ENCODE data around the gene PTPRCAP.
"Not testable (repeated sequence)": the region's sequence is repeated elsewhere in the genome, so short reads cannot be mapped to it uniquely, and the experiment has no call there.

The PTPRCAP gene

DNA sequence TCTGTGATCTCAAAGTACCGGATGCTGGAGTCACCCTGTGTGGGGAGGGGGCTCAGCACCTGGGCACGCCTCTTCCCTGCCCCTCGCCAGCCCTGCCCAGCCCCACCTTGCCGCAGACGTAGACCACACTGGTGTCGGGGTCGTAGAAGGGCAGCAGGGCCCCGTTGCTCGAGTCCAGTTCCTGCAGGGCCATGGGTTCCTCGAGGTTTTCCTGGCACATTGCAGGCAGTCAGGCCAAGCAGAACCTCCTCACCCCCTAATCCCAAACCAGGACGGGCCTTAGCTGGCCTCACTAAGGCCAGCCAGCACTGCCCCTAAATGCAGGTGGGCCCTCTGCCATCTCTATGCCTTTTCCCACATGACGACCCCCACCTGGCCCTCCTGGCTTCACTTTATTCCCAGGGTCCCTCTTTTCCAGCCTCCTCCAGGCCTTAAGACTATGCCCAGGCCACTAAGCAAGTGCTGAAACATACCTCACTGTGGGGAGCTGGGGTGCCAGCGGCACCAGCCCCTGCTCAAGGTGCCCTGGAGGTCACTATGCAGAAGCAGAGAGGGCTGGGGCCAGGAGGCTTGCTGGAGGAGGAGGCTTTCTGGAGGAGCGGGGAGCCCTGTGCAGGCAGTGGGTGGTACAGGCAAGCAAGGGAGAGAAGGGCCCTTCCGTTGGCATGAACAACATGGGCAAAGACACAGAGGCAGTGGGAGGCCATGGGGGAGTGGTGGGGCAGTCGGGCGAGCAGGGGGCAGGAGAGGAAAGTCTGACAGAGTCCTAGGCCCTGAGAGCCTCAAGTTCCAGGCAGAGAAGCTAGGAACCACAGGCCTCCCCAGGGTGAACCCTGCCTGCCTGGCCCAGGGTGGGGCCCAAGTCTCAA, 3.0 kb upstream of the PTPRCAP start:
- DNase-seq = no peak

DNA sequence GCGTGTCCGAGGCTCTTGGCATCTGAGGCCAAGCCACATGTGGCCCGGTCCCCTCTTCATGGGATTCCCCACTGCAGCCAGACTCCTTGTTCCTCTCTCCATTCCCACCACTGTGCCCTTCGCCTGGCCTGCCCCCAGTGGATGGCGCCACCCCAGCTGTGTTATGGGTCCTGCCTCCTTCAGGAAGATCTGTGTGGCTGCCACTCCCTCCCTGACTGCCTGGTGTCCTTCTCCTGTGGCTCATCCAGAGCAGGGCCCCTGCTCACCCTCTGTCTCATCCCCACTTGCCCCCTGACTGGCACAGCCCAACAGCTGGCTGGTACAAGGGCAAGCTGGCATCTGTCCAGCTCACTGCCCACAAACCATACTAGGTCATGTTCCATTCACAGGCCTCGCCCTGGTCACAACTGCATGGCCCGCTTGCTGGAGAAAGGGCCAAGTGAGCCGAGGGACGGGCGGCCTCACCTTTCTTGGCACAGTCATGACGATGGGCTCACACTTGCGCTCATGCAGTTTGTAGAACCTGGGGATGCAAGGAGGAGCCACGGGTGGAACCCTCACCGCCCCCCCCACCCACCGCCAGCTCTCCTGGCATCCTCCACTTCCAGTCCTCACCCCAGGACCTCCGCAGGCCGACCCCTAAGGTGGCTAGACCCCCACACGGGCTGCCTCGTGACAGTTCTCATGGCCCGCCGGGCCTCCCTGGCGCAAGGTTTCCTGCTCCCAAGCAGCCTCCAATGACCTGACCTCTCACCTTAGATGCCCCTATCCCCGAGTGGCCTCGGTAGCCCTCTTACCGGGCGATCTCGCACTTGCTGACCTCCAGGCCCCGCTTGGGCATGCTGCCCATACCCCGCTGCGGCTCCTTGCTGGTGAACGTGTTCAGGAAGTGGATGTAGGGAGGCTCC, 2.1 kb upstream of the PTPRCAP start:
- DNase-seq = no peak

DNA sequence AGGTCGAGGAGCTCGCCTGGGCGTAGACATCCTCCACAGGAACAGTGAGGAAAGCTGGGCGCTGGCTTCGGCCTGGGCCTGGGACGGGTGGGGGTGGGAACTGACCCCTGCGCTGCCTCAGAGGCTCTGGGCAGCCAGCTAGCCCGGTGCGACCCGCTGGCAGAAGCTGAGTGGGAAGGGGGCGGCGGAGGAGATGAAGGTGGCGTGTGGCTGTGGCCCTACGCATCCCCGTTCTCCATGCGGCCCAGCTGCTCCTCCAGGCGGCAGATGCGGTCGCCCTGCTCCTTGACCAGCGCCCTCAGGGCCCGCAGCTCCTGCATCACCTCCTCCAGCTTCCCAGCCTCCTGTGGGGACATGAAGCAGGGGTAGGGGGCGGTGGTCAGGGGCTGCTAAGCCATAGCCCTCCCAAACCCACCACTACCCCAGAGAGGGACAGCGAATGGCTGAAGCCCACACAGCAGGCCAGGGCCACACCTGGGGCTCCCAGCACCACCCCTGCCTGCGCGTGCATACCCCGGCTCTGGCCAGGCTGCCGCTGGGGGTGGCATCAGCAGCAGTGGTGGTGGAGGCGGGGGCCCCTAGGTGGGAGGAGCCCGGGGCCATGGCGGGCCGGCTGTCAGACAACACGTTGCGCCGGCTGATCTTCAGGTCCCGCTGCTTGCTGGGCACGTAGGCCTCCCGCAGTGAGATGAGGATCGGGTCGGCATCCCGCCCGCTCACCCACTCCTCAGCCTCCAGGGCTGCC, 848 bp upstream of the PTPRCAP start:
- peak; percentile 78 for DNase-seq

DNA sequence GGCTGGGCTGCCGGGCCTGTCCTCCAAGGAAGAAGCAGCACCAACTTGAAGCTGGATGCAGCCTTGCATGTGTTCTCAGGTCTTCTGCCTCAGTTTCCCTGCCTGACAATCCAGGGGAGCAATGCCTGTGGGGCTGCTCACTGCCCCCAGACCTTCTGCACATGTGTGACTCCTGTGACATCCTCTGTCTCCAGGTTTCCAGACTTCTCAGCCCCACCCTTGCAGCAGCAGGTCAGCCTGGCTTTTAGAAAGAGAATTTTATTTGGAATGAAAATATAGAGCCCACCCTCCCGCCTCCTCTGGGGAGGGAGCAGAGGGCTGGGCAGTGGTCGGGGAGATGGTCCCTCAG, 301 bp upstream of the PTPRCAP start:
- no peak for DNase-seq

GRCh38 chr11:67436459-67437081, 912 bp downstream of the PTPRCAP start:
- peak; percentile 60 for DNase-seq

DNA sequence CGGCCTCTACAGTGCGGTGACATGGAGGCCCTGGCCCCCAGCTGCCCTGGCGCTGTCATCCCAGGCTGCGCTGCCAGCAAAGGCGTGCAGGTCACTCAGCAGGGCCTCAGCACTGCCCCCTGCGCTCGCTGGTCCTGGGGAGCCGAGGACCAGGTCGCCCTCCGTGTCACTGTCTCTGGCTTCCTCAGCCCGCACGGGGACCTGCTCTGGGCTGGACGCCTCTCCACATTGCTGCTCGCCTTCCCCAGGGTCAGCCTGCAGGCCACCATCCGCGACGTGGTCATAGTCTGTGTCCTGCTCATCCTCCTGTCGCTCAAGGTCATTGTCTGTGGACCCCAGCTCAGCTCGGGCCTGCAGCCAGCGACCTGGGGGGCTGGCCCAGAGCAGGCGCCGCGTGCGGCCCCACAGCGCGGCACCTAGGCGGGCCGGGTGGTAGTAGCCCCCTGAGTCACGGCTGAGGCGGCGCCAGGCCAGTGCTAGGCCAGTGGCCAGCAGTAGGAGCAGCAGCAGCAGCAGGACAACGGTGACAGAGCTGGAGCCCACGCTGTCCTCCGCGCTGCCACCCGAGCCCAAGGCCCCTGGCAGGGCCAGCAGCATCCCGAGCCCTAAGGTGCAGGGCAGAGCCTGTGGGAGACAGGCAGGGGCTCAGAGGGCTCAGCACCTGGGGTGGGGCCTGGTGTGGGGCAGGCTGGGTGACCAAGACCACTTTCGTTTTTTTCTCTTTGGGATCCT, 1.6 kb downstream of the PTPRCAP start:
- no peak for DNase-seq

GRCh38 chr11:67435031-67435726, 2.3 kb downstream of the PTPRCAP start:
- no peak for DNase-seq

DNA sequence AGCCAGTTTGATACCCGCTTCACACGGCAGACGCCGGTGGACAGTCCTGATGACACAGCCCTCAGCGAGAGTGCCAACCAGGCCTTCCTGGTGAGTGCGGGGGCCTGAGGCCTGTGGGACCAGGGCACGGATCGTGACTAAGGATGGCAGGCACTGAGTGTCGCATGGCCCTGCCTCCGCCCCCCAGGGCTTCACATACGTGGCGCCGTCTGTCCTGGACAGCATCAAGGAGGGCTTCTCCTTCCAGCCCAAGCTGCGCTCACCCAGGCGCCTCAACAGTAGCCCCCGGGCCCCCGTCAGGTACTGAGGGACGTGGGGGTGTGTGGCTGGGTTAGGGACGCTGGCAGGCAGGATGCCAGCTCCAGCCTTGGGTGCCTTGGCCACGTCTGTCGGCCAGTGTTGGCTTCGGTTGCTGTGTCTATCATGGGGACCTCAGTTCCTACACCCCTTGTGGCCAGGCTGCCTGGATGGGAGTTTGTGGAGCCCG, 3.0 kb downstream of the PTPRCAP start:
- DNase-seq = no peak

DNA sequence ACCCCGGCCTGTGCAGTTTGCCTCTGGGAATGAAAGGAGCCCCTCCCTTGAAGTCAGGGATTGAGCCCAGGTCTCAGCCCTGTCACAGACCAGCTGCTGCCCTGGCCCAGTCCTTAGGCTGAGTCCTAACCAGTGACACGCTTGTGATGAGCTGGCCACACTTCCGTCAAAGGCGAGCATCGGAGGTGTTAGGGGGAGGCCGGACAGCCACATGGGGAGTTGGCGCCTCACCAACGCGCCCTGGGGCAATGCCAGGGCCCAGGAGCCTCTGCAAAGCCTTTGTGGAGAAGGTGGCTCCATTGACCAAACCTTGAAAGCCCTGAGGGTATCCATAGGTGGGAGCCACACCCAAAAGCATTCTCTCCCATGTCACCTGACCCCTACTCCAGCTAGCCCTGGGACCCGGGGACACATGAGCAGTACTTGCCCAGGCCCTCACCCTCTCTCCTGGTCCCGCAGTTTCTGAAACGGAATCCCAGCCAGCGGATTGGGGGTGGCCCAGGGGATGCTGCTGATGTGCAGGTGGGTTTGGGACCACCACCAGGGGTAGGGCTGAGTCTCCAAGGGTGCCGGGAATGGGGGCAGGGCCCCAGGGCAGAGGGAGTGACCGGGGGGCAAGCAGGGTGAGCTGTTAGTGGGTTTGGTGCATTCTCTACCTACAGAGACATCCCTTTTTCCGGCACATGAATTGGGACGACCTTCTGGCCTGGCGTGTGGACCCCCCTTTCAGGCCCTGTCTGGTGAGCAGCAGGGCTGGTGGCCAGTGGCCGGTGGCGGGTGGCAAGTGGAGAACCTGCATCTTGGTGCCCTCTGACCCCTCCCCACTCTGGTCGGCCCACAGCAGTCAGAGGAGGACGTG, 3.7 kb downstream of the PTPRCAP start:
- DNase-seq = no peak

DNA sequence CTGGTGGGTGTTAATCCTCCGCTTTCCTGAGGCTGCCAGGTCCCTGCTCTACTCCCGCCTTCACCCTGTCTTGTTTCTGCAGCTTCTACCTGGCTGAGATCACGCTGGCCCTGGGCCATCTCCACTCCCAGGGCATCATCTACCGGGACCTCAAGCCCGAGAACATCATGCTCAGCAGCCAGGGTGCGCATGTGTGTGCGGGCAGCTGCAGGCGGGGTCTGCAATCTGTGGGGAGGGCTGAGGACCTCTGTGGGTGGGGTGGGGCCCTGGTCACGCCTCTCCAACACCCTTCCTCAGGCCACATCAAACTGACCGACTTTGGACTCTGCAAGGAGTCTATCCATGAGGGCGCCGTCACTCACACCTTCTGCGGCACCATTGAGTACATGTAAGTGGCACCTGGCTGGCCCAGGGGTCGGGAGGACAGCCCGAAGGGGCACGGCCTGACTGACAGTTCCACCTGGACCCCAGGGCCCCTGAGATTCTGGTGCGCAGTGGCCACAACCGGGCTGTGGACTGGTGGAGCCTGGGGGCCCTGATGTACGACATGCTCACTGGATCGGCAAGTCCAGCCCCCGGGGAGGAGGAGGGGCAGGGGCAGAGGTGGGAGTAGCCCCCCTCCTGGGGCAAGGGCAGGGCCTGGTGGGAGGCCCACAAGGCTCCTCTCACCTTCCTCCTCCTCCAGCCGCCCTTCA, 4.7 kb downstream of the PTPRCAP start:
- DNase-seq = no peak

DNA sequence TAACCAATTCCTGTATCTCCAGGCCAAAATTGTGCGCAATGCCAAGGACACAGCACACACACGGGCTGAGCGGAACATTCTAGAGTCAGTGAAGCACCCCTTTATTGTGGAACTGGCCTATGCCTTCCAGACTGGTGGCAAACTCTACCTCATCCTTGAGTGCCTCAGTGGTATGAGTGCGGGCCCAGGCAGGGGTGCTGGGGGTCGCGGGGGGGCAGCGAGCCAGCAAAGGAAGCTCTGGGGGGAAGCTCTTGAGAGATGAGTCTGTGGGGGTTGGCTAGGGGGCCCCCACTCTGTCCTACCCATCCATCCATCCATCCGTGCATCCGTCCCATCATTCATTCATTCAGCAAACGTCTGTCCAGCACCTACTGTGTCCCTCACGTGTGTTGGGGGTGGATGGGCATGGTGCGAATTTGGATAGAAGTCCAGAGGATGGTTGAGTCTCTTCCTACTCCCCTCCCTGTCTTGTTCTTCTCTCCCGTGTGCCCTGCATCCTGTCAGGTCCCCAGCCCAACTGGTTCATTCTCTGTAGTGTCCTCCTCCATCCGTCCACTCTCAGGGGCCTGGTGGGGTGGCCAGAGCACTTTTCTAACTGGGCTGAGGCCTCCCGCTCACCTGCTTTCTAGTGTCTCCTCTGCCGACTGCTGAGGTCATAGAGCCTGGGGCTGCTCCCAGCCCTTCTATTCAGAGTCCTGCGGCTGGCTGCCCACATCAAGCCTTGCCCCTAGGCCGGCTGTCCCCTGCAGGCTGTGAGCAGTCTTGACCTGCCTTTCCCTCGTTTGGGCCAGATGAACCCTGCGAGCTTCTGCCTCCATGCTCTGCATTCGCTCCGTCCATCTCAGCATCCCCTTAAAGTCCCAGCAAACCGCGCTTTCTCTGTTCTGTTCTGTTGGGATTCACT, 5.9 kb downstream of the PTPRCAP start:
- DNase-seq = no peak

DNA sequence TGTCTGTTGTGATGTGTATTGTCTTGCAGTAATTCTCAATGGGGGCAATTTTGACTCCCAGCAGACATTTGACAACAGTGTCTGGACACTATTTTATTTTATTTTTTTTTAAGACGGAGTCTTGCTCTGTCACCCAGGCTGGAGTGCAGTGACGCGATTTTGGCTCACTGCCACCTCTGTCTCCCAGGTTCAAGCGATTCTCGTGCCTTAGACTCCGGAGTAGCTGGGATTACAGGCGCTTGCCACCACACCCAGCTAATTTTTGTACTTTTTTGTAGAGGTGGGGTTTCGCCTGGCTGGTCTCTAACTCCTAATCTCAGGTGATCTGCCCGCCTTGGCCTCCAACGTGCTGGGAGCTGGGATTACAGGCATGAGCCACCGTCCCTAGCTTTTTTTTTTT, 7.8 kb downstream of the PTPRCAP start:
- DNase-seq = no peak

GRCh38 chr11:67429038-67429668, 8.3 kb downstream of the PTPRCAP start:
- no peak for DNase-seq

GRCh38 chr11:67428052-67429001, 9.2 kb downstream of the PTPRCAP start, which contains the start of gene RPS6KB2:
RPS6KB2 (plus strand) TSS chr11:67428494; CDS start chr11:67428546, 52 bp downstream.
- peak; percentile 100 for DNase-seq

- not testable (repeated sequence) for DNase-seq
Observed at GRCh38 chr11:67427364-67427859, 10.1 kb downstream of the PTPRCAP start.

DNA sequence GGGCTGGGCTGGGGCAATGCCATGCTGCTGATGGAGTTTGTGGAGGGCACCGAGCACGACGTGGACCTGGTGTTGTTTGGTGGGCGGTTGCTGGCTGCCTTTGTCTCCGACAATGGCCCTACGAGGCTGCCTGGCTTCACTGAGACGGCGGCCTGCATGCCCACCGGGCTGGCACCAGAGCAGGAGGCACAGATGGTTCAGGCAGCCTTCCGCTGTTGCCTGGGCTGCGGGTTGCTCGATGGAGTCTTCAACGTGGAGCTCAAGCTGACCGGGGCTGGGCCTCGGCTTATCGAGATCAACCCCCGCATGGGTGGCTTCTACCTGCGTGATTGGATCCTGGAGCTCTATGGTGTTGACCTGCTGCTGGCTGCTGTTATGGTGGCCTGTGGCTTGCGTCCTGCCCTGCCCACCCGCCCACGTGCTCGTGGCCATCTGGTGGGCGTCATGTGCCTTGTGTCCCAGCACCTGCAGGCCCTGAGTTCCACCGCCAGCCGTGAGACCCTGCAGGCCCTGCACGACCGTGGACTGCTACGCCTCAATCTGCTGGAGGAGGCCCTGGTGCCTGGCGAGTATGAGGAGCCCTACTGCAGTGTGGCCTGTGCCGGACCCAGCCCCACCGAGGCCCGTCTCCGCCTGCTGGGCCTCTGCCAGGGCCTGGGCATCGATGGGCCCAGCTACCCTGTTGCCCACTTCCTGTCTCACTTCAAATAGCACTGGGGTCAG, 13.4 kb downstream of the PTPRCAP start:
- no peak for DNase-seq

Measured in activated CD4-positive, alpha-beta T cell treated with anti-CD3 and anti-CD28 coated beads, Interleukin-2, amount 50 U/mL, for 1 hour (primary cell).